Hepatocyte (in vitro differentiated cells): Measurements from ENCODE around the gene PDE11A.

Source experiments
- EZH2 ChIP-seq: fragments of 200-600 bp; sonication (generic); IDR thresholded peaks from 2 replicates; pipeline ENCODE4 v1.6.1; 2016; ENCODE audit warnings: antibody characterized with exemption, mild to moderate bottlenecking, borderline replicate concordance
- TF ChIP-seq, protein P1 (sequence below): fragments of 200-600 bp; sonication (generic); IDR thresholded peaks from 2 replicates; pipeline ENCODE4 v1.5.1; 2016; ENCODE audit warnings: antibody characterized with exemption, mild to moderate bottlenecking; ENCODE audit not compliant: poor library complexity

DNA sequence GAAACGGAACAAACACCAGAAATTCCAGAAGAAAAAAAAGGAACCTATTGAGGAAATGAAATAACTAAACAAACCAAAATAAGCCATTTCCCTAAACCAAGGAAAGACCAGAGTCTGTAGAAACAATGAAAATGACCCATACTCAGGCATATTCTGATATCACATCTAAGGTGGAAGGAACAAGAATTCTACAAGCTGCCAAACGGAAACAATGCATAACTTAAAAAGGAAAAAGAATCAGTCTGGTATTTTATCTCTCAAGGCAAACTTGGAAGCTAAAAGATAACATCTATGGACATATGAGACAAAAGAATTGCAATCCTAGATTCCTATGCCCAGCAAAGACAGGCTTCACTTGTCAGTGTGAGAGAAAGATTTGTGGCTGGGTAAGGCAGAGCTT is 326.2 kb downstream of the PDE11A start:
- no peak for TF ChIP-seq EZH2
- TF ChIP-seq, protein P1, sequence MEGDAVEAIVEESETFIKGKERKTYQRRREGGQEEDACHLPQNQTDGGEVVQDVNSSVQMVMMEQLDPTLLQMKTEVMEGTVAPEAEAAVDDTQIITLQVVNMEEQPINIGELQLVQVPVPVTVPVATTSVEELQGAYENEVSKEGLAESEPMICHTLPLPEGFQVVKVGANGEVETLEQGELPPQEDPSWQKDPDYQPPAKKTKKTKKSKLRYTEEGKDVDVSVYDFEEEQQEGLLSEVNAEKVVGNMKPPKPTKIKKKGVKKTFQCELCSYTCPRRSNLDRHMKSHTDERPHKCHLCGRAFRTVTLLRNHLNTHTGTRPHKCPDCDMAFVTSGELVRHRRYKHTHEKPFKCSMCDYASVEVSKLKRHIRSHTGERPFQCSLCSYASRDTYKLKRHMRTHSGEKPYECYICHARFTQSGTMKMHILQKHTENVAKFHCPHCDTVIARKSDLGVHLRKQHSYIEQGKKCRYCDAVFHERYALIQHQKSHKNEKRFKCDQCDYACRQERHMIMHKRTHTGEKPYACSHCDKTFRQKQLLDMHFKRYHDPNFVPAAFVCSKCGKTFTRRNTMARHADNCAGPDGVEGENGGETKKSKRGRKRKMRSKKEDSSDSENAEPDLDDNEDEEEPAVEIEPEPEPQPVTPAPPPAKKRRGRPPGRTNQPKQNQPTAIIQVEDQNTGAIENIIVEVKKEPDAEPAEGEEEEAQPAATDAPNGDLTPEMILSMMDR: no peak
